Measurements from ENCODE around the gene MTHFD1. TPM values are rescaled to one million over a fixed set of nuclear protein-coding genes. Genes with fewer than 3 reads are reported as not detected.

Gene MTHFD1
- polyA plus RNA-seq, 1 of the 3 experiments (the other 2 are of a cell fraction): 31.0 TPM

GRCh38 chr14:64434528-64434927 is 46.4 kb downstream of the MTHFD1 start:
- peaks cover 31 to 44% of the 10 kb centered on the region in 2 experiments for H3K36me3 ChIP-seq (replicated peaks in 1 of 2; ENCODE audit: control insufficient read depth in 1 of 2, insufficient read depth in 2 of 2, low read length in 1 of 2)
- H2AFZ ChIP-seq (ENCODE audit: low read depth): no peak overlapping the region
- H3K4me1 ChIP-seq (ENCODE audit: control insufficient read depth in 1 of 2, insufficient read depth in 2 of 2, low read depth in 1 of 2, low read length in 1 of 2): peaks cover 0 to 7% of the 10 kb centered on the region in 2 experiments
- TF ChIP-seq TCF12 (IDR thresholded peaks at IDR 0.05) (no peak), MXI1 (IDR thresholded peaks at IDR 0.05; ENCODE audit: low read depth, low read length) (no peak), RAD21 (IDR thresholded peaks at IDR 0.05; ENCODE audit: low read length) (no peak), USF1 (IDR thresholded peaks at IDR 0.05; ENCODE audit: borderline replicate concordance, low read depth) (no peak), FOXJ3 (CRISPR knock-in tag; IDR thresholded peaks at IDR 0.05) (no peak), ZBTB33 (IDR thresholded peaks at IDR 0.05; ENCODE audit: borderline replicate concordance, low read depth) (no peak)
- no peaks in the 10 kb centered on the region for H3K9me2 ChIP-seq
- CTCF ChIA-PET: interaction anchor here (0.7 to 4.3 kb wide), 5 partner anchors 8 to 201 kb away, joined by 3 to 25 read pairs (median 4); no protein-coding TSS in a partner anchor
- no peak overlapping the region for H3K9ac ChIP-seq
- H3F3A ChIP-seq (replicated peaks; ENCODE audit: insufficient read depth): peaks cover 21% of the 10 kb centered on the region
- H3K79me2 ChIP-seq (ENCODE audit: insufficient read depth): no peaks in the 10 kb centered on the region
- H3K9me3 ChIP-seq: no peaks in the 10 kb centered on the region
- POLR2A ChIA-PET: interaction anchor here (0.6 kb wide), 1 partner anchor 106 kb away, joined by 3 read pairs; the partner anchor contains the start of gene HSPA2
- WGBS (ENCODE audit: low lambda C conversion rate): 82% methylated on average over 3 of the region's 3 CpGs
- H3K4me3 ChIP-seq (ENCODE audit: low read depth in 2 of 2, low read length in 1 of 2): no peak overlapping the region
- no peak for DNase-seq
- no peaks in the 10 kb centered on the region for H4K20me1 ChIP-seq (ENCODE audit: insufficient read depth)
- H3K27ac ChIP-seq (ENCODE audit: low read depth in 2 of 2, low read length in 1 of 2): no peak overlapping the region
- no peak overlapping the region for H3K4me2 ChIP-seq
- H3K27me3 ChIP-seq (ENCODE audit: insufficient read depth): no peaks in the 10 kb centered on the region

- Histone ChIP-seq H3K27ac (ENCODE audit: low read depth in 2 of 2, low read length in 1 of 2) (peak overlapping the region; percentile 73 to 86), H3K9ac (no peak overlapping the region), H3K27me3 (ENCODE audit: insufficient read depth) (no peaks in the 10 kb centered on the region), H2AFZ (ENCODE audit: low read depth) (no peak overlapping the region), H3K79me2 (ENCODE audit: insufficient read depth) (no peaks in the 10 kb centered on the region), H3F3A (replicated peaks; ENCODE audit: insufficient read depth) (peaks cover 19% of the 10 kb centered on the region), H3K4me3 (ENCODE audit: low read depth in 2 of 2, low read length in 1 of 2) (no peak overlapping the region), H3K4me2 (peak overlapping the region; percentile 20; the same call in 1 of the 2 replicates), H3K36me3 (replicated peaks in 1 of 2; ENCODE audit: control insufficient read depth in 1 of 2, insufficient read depth in 2 of 2, low read length in 1 of 2) (peaks cover 31 to 33% of the 10 kb centered on the region in 2 experiments), H3K9me3 (no peaks in the 10 kb centered on the region), H3K9me2 (no peaks in the 10 kb centered on the region), H3K4me1 (ENCODE audit: control insufficient read depth in 1 of 2, insufficient read depth in 2 of 2, low read depth in 1 of 2, low read length in 1 of 2) (peaks cover 5 to 7% of the 10 kb centered on the region in 2 experiments), H4K20me1 (ENCODE audit: insufficient read depth) (no peaks in the 10 kb centered on the region)
- ChIA-PET POLR2A (no interaction called here), CTCF (interaction anchor here (1.2 to 3.3 kb wide), 2 partner anchors 8 to 10 kb away, joined by 3 to 27 read pairs; no protein-coding TSS in a partner anchor)
- WGBS (ENCODE audit: low lambda C conversion rate): 24% methylated on average over 3 of the region's 3 CpGs
- DNase-seq: no peak
- TF ChIP-seq TAF1 (IDR thresholded peaks at IDR 0.05; ENCODE audit: borderline replicate concordance, low read depth, low read length) (no peak), USF2 (IDR thresholded peaks at IDR 0.05; ENCODE audit: borderline replicate concordance, low read depth, low read length) (no peak), MEF2A (IDR thresholded peaks at IDR 0.05; ENCODE audit: borderline replicate concordance, low read depth) (0 out of 2 replicates have a peak, but pooled peaks have one; percentile 53), FOSL2 (IDR thresholded peaks at IDR 0.05; ENCODE audit: borderline replicate concordance, low read depth) (peak; percentile 90), RXRA (IDR thresholded peaks at IDR 0.05; ENCODE audit: borderline replicate concordance, low read depth) (peak; percentile 54; the same call in 1 of the 2 replicates), FOXM1 (IDR thresholded peaks at IDR 0.05; ENCODE audit: low read depth) (peak; percentile 77), TCF12 (IDR thresholded peaks at IDR 0.05) (peak; percentile 91), CTCF (IDR thresholded peaks at IDR 0.05) (no peak), PBX3 (IDR thresholded peaks at IDR 0.05) (peak; percentile 31; the same call in 1 of the 2 replicates), POLR2AphosphoS5 (IDR thresholded peaks at IDR 0.05; ENCODE audit: low read depth, low read length) (peak; percentile 63; the same call in 1 of the 2 replicates), IRF3 (IDR thresholded peaks at IDR 0.05; ENCODE audit: low read depth, low read length) (no peak), NFIC (IDR thresholded peaks at IDR 0.05; ENCODE audit: borderline replicate concordance) (peak; percentile 30; the same call in 1 of the 2 replicates), MAX (IDR thresholded peaks at IDR 0.05; ENCODE audit: low read depth) (peak; percentile 43; the same call in 1 of the 2 replicates)
Measured at GRCh38 chr14:64438181-64438841, 50.2 kb downstream of the MTHFD1 start.

All from SK-N-SH (cell line).